A549 (cell line): ENCODE data around the gene NCAPD3. TPM values are rescaled to one million over a fixed set of nuclear protein-coding genes. Genes with fewer than 3 reads are reported as not detected.

Source experiments
- ATAC-seq, 2 experiments: fragments of 200-7000 bp in 1 of 2; fragments of >200 bp in 1 of 2; cut with Nextera tagmentation in 1 of 2; cut with Tn5 transposase in 1 of 2; 3 replicates each; pipeline versions ENCODE4 v1.8.0 to v1.9.1; 2018 to 2020; ENCODE audit warnings: mild to moderate bottlenecking in 1 of 2, moderate library complexity in 1 of 2
- CTCF ChIA-PET: fragments of 300-600 bp; sonication (Branson Sonifier 250); formaldehyde crosslinking; extraction: SDS; loops from one replicate; lab custom pipeline; 2021; ENCODE audit warnings: antibody characterized with exemption, inconsistent platforms; lab: Yijun Ruan, JAX
- POLR2A ChIA-PET: fragments of 350-600 bp; formaldehyde crosslinking; extraction: SDS; loops from one replicate; lab custom pipeline; 2021; ENCODE audit warnings: antibody characterized with exemption, inconsistent platforms; lab: Yijun Ruan, JAX
- DNase-seq, 2 experiments: peaks; one replicate each; pipeline versions ENCODE4 v3.0.0 to v3.0.0-alpha.2; 2011 to 2016; ENCODE audit warnings: low read depth in 1 of 2, low spot score in 1 of 2
- FAIRE-seq: peaks from 2 replicates; lab custom pipeline; 2011; peaks lifted over from hg19 to GRCh38; lab: Jason Lieb, UNC
- H3K27ac ChIP-seq, 2 experiments: fragments of >200 bp; sonication (Bioruptor Twin); formaldehyde crosslinking; 3 replicates each; pipeline ENCODE4 v1.5.1; 2016 to 2017
- H3K4me1 ChIP-seq: fragments of >200 bp; sonication (Bioruptor Twin); formaldehyde crosslinking; 3 replicates; pipeline ENCODE4 v1.6.1; 2016
- H3K4me2 ChIP-seq: fragments of >200 bp; sonication (Bioruptor Twin); formaldehyde crosslinking; 3 replicates; pipeline ENCODE4 v1.6.1; 2016
- H3K4me3 ChIP-seq: fragments of >200 bp; sonication (Bioruptor Twin); formaldehyde crosslinking; 3 replicates; pipeline ENCODE4 v1.5.1; 2016
- H3K9me3 ChIP-seq: fragments of >200 bp; sonication (Bioruptor Twin); formaldehyde crosslinking; 3 replicates; pipeline ENCODE4 v1.6.1; 2016
- ATOH8 ChIP-seq: fragments of 250-450 bp; sonication (Bioruptor Pico); IDR thresholded peaks from 2 replicates; pipeline ENCODE4 v1.5.0; 2020; ENCODE audit warnings: low read depth, mild to moderate bottlenecking, moderate library complexity
- CBX2 ChIP-seq: fragments of 200-600 bp; sonication (generic); IDR thresholded peaks from 2 replicates; pipeline ENCODE4 v1.6.1; 2016; ENCODE audit warnings: low read depth, mild to moderate bottlenecking, borderline replicate concordance
- CBX8 ChIP-seq: fragments of 200-600 bp; sonication (generic); IDR thresholded peaks from 2 replicates; pipeline ENCODE4 v1.6.1; 2016
- CHD2 ChIP-seq: fragments of 150-350 bp; IDR thresholded peaks from 2 replicates; pipeline ENCODE4 v1.6.1; 2014; ENCODE audit warnings: low read length; ENCODE audit not compliant: partially characterized antibody
- EHMT2 ChIP-seq: fragments of 200-600 bp; sonication (generic); IDR thresholded peaks from 2 replicates; pipeline ENCODE4 v1.6.1; 2016; ENCODE audit warnings: antibody characterized with exemption, low read depth, mild to moderate bottlenecking, moderate library complexity
- ELK1 ChIP-seq: fragments of 150-350 bp; IDR thresholded peaks from 2 replicates; pipeline ENCODE4 v1.6.1; 2014; ENCODE audit warnings: low read depth, mild to moderate bottlenecking, low read length
- EP300 ChIP-seq, 2 experiments: fragments of >200 bp; sonication (Bioruptor Twin); formaldehyde crosslinking; IDR thresholded peaks; 2 replicates in 1 of 2; 3 replicates in 1 of 2; pipeline ENCODE4 v1.6.1; 2016 to 2017
- ESRRA ChIP-seq: fragments of 150-350 bp; IDR thresholded peaks from 2 replicates; pipeline ENCODE4 v1.6.1; 2014; ENCODE audit warnings: mild to moderate bottlenecking, low read length, borderline replicate concordance
- FOSB ChIP-seq: fragments of 250-450 bp; sonication (Bioruptor Pico); IDR thresholded peaks from 2 replicates; pipeline ENCODE4 v1.5.0; 2020; ENCODE audit warnings: mild to moderate bottlenecking, moderate library complexity
- HOXB13 ChIP-seq: fragments of 250-450 bp; sonication (Bioruptor Pico); IDR thresholded peaks from 2 replicates; pipeline ENCODE4 v1.5.0; 2020; ENCODE audit warnings: low read depth, mild to moderate bottlenecking, moderate library complexity
- KDM1A ChIP-seq: fragments of 200-600 bp; sonication (generic); IDR thresholded peaks from 2 replicates; pipeline ENCODE4 v1.6.1; 2016; ENCODE audit warnings: low read depth, mild to moderate bottlenecking
- MAX ChIP-seq: IDR thresholded peaks from 2 replicates; pipeline ENCODE4 v1.6.1; 2012
- MYC ChIP-seq: IDR thresholded peaks from 2 replicates; pipeline ENCODE4 v1.6.1; 2012; ENCODE audit warnings: mild to moderate bottlenecking, inconsistent platforms, low read length, improper control_type of control experiment, borderline replicate concordance
- RAD21 ChIP-seq, 2 experiments: fragments of >200 bp in 1 of 2; sonication (Bioruptor Twin) in 1 of 2; formaldehyde crosslinking in 1 of 2; IDR thresholded peaks in 1 of 2; conservative IDR thresholded peaks in 1 of 2; 2 replicates in 1 of 2; 3 replicates in 1 of 2; pipeline ENCODE4 v1.6.1; 2012 to 2018; ENCODE audit warnings: inconsistent platforms in 1 of 2
- RARB ChIP-seq: fragments of 250-450 bp; sonication (Bioruptor Pico); IDR thresholded peaks from 2 replicates; pipeline ENCODE4 v1.8.0; 2021; ENCODE audit warnings: mild to moderate bottlenecking, moderate library complexity
- TFCP2L1 ChIP-seq: fragments of 250-450 bp; sonication (Bioruptor Pico); IDR thresholded peaks from 2 replicates; pipeline ENCODE4 v1.5.0; 2021; ENCODE audit warnings: mild to moderate bottlenecking
- ZC3H11A ChIP-seq: fragments of 450-650 bp; IDR thresholded peaks from 2 replicates; pipeline ENCODE4 v1.6.1; 2014; ENCODE audit warnings: antibody characterized with exemption, mild to moderate bottlenecking
- ZSCAN20 ChIP-seq: fragments of 250-450 bp; sonication (Bioruptor Pico); IDR thresholded peaks from 2 replicates; pipeline ENCODE4 v1.8.0; 2022; ENCODE audit warnings: mild to moderate bottlenecking, moderate library complexity
- WGBS: methylation state at CpG from one replicate; pipeline ENCODE4 v1.1.6; 2017; ENCODE audit errors: missing lambda C conversion rate; 5-methylcytosine and 5-hydroxymethylcytosine counted together
- polyA plus RNA-seq, 4 experiments: library from polyadenylated mRNA; depleted of rRNA in 3 of 4; stranded (reverse); fragments of >200 nt; fragmentation: RNase III in 1 of 4; extraction: RNeasy Plus Mini Kit Qiagen cat#74134 plus additional on column Dnase treatment in 1 of 4; gene quantifications; 2 replicates in 3 of 4; 3 replicates in 1 of 4; pipeline ENCODE4 v1.2.3, GENCODE V29; 2011 to 2017
- TF ChIP-seq, protein P1 (sequence below): fragments of 250-450 bp; sonication (Bioruptor Pico); IDR thresholded peaks from 2 replicates; pipeline ENCODE4 v1.5.0; 2021; ENCODE audit warnings: mild to moderate bottlenecking, moderate library complexity, borderline replicate concordance

Gene NCAPD3
- polyA plus RNA-seq, 2 of the 4 experiments (the other 2 are of a cell fraction): 26.6 to 36.0 TPM

- ChIA-PET POLR2A (no interaction called here), CTCF (interaction anchor here (0.6 kb wide), 2 partner anchors 85 to 568 kb away, joined by 3 to 6 read pairs; no protein-coding TSS in a partner anchor)
- H3K4me1 ChIP-seq: peaks cover 3% of the 10 kb centered on the region; the same call in 1 of the 3 replicates
- no peak overlapping the region for H3K27ac ChIP-seq
- WGBS: 50% methylated on average over 3 of the region's 3 CpGs
- no peak for ATAC-seq
- no peak for DNase-seq
- FAIRE-seq: no peak
- H3K4me3 ChIP-seq: no peak overlapping the region
- H3K9me3 ChIP-seq: no peaks in the 10 kb centered on the region
- TF ChIP-seq FOSB (CRISPR knock-in tag) (no peak), ELK1 (no peak), EP300 (IDR thresholded peaks at IDR 0.05) (no peak)
- TF ChIP-seq, all 56 proteins: peak for 0
- H3K4me2 ChIP-seq: no peak overlapping the region
These were observed 49.5 kb upstream of the NCAPD3 start for GRCh38 chr11:134273317-134273712.

DNA sequence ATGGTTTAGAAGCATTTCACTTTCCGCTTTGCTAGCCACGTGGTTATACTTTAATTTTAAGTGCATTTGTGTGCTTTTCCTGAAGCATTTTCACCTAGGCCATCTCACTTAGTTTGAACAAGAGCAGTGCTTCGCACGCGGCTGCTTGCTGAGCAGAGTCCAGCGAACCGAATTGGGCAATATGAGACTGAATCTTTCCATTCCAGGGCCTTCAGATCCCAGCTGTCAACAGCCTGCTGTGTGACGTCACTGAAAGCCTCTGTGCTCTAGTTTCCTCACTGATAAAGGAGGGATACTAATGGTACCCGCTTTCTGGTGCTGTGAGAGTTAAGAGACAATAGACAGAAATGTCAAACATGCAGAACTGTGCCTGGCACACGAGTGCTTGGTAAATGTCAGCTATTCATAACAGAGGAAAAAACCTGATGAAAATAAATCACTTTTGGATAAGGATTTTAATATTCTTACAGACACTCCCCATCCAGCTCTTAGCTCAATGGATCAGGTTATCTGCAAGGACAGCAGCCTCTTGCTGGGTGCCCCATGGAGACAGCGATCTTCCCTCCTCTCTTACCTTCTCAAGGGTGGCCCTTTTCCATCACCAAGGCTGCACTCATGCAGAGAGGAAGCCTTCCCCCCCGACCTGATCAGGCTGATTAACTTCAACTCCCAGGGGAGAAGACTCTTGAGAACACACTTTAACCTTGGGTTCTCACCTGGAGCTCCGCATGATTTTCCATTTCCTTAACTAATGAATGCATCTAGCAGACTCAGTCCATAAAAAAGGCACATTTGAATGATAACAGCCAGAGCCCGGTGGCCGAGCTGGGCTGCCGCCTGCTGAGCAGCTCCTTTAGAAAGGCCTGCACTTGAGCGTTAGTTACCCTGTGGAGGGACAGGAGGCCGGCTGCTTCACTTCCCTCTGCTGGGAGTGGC, 48.9 kb upstream of the NCAPD3 start:
- TF ChIP-seq, protein P1, sequence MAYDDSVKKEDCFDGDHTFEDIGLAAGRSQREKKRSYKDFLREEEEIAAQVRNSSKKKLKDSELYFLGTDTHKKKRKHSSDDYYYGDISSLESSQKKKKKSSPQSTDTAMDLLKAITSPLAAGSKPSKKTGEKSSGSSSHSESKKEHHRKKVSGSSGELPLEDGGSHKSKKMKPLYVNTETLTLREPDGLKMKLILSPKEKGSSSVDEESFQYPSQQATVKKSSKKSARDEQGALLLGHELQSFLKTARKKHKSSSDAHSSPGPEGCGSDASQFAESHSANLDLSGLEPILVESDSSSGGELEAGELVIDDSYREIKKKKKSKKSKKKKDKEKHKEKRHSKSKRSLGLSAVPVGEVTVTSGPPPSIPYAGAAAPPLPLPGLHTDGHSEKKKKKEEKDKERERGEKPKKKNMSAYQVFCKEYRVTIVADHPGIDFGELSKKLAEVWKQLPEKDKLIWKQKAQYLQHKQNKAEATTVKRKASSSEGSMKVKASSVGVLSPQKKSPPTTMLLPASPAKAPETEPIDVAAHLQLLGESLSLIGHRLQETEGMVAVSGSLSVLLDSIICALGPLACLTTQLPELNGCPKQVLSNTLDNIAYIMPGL (CRISPR knock-in tag): no peak
- TF ChIP-seq ZSCAN20 (CRISPR knock-in tag): no peak
- no peak for TF ChIP-seq CBX2
- Histone ChIP-seq H3K4me2 (no peak overlapping the region), H3K9me3 (no peaks in the 10 kb centered on the region), H3K4me3 (no peak overlapping the region), H3K27ac (no peak overlapping the region), H3K4me1 (peaks cover 3% of the 10 kb centered on the region; the same call in 1 of the 3 replicates)
- FAIRE-seq (no peak), ATAC-seq (no peak), DNase-seq (no peak)
- WGBS: 43% methylated on average over 18 of the region's 18 CpGs
- POLR2A ChIA-PET: no interaction called here
- CTCF ChIA-PET: no interaction called here

DNA sequence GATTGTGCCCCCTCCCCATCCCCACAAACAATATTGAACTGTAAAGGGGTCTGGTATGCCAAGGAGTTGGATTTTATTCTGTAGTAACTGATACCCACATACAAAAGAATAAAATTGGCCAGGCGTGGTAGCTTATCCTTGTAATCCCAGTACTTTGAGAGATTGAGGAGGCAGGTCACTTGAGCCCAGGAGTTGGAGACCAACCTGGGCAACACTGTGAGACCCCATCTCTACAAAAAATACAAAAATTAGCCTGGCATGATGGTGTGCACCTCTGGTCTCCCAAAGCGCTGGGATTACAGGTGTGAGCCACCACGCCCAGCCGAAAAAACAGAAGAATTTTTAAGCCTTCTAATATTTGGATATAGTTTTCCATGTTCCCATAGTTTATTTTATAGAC, 48.2 kb upstream of the NCAPD3 start:
- no peak for FAIRE-seq
- Histone ChIP-seq H3K4me1 (peaks cover 3% of the 10 kb centered on the region; the same call in 1 of the 3 replicates), H3K4me2 (no peak overlapping the region), H3K9me3 (no peaks in the 10 kb centered on the region), H3K27ac (no peak overlapping the region), H3K4me3 (no peak overlapping the region)
- ChIA-PET POLR2A (no interaction called here), CTCF (no interaction called here)
- TF ChIP-seq MAX: no peak
- no peak for TF ChIP-seq HOXB13 (CRISPR knock-in tag)
- TF ChIP-seq ELK1: no peak
- TF ChIP-seq ZC3H11A: no peak
- no peak for TF ChIP-seq EHMT2
- TF ChIP-seq ATOH8 (CRISPR knock-in tag): no peak
- TF ChIP-seq TFCP2L1: no peak
- TF ChIP-seq ESRRA: no peak
- TF ChIP-seq CHD2: no peak
- no peak for TF ChIP-seq RAD21 (conservative IDR thresholded peaks at IDR 0.05 in 1 of 2, IDR thresholded peaks at IDR 0.05 in 1 of 2)
- no peak for TF ChIP-seq RARB (CRISPR knock-in tag)
- TF ChIP-seq MYC: no peak
- TF ChIP-seq KDM1A: no peak
- no peak for TF ChIP-seq CBX8
- WGBS: 91% methylated on average over 3 of the region's 4 CpGs
- no peak for DNase-seq
- ATAC-seq: no peak
